ENCODE results near the gene OR2AG2. TPM values are rescaled to one million over a fixed set of nuclear protein-coding genes. Genes with fewer than 3 reads are reported as not detected.
A peak's percentile ranks its signal among the peaks of the same experiment; 100 is the strongest.

The OR2AG2 gene, protein sequence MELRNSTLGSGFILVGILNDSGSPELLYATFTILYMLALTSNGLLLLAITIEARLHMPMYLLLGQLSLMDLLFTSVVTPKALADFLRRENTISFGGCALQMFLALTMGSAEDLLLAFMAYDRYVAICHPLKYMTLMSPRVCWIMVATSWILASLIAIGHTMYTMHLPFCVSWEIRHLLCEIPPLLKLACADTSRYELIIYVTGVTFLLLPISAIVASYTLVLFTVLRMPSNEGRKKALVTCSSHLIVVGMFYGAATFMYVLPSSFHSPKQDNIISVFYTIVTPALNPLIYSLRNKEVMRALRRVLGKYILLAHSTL
- 10 to 100 TPM in 1 of 4 donors, under 1 TPM in 3; 0.14 to 17.2 (median 0.79) TPM for total RNA-seq

DNA sequence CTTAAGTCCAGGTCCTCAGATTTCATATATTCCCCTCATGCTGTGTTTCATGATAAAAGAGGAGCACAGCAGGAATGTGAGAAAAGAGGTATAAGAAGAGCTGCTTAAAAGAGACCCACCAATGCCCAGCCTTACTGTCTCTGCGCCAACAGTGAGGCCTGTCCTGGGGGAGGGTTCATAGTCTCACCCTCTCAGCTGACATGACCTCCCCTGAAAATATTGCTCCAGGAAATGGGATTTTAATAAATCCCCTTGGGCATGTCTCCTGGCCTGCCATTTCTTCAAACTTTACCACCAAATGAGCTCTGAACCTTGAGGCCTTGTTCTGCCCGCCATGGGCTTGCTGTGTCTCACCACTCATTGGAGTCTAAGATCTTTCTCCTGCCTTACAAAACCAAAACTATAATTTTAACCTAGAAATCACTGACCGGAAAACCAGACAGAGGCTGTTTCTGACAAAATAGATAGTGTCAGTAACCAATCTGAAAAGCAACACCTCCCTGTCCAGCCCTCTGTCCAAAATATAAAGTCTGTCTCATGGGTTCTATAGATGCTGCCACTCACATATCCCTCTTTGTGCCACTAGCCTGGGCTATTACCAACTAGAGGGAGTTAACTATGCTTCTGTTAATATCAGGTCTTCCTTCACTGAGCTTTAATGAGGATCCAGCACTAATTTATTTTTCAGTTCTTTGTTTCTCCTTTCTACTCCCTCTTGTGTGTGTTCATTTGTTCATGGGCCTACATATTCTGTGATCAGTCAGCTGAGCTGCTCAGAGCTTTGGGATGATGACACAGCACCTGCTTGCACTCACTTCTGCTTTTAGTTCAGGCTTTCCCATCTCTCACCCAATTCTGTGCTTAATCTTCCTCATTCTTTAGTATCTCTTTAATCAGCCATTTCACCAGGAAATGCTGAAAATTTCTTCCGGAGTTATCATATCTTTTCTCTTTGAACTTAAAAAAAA is at the start of gene OR2AG2:
Gene OR2AG2, minus strand, starts transcription at position 51 of the 968 bp plus-strand sequence. CDS start 3,019 bp downstream, outside the sequence.
- no peaks in the 10 kb centered on the region for H3K36me3 ChIP-seq
- no peak within 1 kb of the TSS for H3K4me3 ChIP-seq
- no peak for DNase-seq
- WGBS, 2 donors (ENCODE audit: low coverage in 1 of 2) = 61 to 88% methylated on average over 3 to 4 of the region's 4 CpGs
- peak within 1 kb of the TSS in 1 of 4 donors; percentile 3 for H3K27ac ChIP-seq
- in situ Hi-C loops (cut with MboI; ENCODE audit: low pct_ligation_motif_present in 1 of 4, low pct_unique_long_range_greater_than_20kb in 1 of 4, low sequenced_read_pairs in 3 of 4) = no loop called here
- intact Hi-C loops (cut with DNase I; ENCODE audit: low total_unique reads) = no loop called here
- H3K27me3 ChIP-seq = no peaks in the 10 kb centered on the region
- H3K4me1 ChIP-seq = no peaks in the 10 kb centered on the region
- TF ChIP-seq, protein P1, sequence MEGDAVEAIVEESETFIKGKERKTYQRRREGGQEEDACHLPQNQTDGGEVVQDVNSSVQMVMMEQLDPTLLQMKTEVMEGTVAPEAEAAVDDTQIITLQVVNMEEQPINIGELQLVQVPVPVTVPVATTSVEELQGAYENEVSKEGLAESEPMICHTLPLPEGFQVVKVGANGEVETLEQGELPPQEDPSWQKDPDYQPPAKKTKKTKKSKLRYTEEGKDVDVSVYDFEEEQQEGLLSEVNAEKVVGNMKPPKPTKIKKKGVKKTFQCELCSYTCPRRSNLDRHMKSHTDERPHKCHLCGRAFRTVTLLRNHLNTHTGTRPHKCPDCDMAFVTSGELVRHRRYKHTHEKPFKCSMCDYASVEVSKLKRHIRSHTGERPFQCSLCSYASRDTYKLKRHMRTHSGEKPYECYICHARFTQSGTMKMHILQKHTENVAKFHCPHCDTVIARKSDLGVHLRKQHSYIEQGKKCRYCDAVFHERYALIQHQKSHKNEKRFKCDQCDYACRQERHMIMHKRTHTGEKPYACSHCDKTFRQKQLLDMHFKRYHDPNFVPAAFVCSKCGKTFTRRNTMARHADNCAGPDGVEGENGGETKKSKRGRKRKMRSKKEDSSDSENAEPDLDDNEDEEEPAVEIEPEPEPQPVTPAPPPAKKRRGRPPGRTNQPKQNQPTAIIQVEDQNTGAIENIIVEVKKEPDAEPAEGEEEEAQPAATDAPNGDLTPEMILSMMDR (IDR thresholded peaks at IDR 0.05) = no peak
- TF ChIP-seq EP300 (IDR thresholded peaks at IDR 0.05; ENCODE audit: low read depth) = no peak
- TF ChIP-seq POLR2A (IDR thresholded peaks at IDR 0.05) = no peak
- no peak for TF ChIP-seq POLR2AphosphoS5 (IDR thresholded peaks at IDR 0.05)
- no peaks in the 10 kb centered on the region for H3K9me3 ChIP-seq

DNA sequence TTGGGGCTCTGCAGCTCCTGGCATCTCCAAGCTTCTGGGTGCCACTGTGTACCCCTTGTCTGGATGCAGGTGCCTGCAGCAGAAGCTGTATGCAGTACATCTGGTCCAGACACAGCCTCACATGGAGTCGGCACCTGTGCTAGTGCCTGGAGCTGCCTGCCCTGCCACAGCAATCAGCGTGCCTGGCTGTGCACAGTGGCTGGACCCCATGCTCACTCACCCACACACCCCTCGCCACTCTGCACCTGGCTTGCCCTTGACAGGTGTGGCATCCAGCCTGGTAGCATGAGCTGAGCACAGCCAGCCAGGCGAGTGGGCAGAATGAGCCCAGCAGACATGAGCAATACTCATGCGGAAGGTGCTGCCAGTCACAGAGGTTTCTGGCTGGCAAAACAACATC is 47.2 kb upstream of the OR2AG2 start:
- intact Hi-C loops (cut with DNase I; ENCODE audit: low total_unique reads) = no loop called here
- Histone ChIP-seq H3K9me3 (no peaks in the 10 kb centered on the region), H3K27me3 (no peaks in the 10 kb centered on the region), H3K36me3 (no peaks in the 10 kb centered on the region), H3K27ac (no peak overlapping the region), H3K4me3 (no peak overlapping the region), H3K4me1 (no peaks in the 10 kb centered on the region)
- in situ Hi-C loops (cut with MboI; ENCODE audit: low pct_ligation_motif_present in 1 of 4, low pct_unique_long_range_greater_than_20kb in 1 of 4, low sequenced_read_pairs in 3 of 4) = no loop called here
- 92% methylated on average over 5 of the region's 5 CpGs; no CpG with 5 or more reads in 1 of the 2 donors for WGBS, 2 donors (ENCODE audit: low coverage in 1 of 2)
- no peak for TF ChIP-seq POLR2A (IDR thresholded peaks at IDR 0.05)
- TF ChIP-seq, protein P1 (IDR thresholded peaks at IDR 0.05) = no peak
- no peak for TF ChIP-seq POLR2AphosphoS5 (IDR thresholded peaks at IDR 0.05)
- TF ChIP-seq EP300 (IDR thresholded peaks at IDR 0.05; ENCODE audit: low read depth) = no peak
- no peak for DNase-seq

DNA sequence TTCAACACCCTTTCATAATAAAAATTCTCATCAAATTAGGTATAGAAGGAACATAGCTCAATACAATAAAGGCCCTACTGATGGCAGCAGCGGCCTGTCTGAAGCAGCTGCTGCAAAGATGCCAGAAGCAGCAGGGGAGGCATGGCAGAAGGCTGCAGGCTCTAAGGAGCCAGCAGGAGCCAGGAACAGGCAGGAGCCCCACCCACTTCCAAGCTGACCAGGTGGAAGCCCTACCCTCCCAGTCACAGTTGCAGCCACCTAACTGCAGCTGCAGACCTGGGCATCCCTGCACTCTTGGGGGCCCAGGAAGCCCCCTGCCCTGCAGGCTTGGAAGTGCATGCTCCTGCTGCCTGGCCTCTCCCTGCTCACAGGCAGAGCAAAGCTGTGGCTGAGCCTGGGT is 45.9 kb upstream of the OR2AG2 start:
- no peaks in the 10 kb centered on the region for H3K4me1 ChIP-seq
- WGBS, 2 donors (ENCODE audit: low coverage in 1 of 2) = 60 to 83% methylated on average over 1 of the region's 1 CpG
- H3K4me3 ChIP-seq = no peak overlapping the region
- H3K36me3 ChIP-seq = no peaks in the 10 kb centered on the region
- H3K27ac ChIP-seq = no peak overlapping the region
- TF ChIP-seq POLR2AphosphoS5 (IDR thresholded peaks at IDR 0.05) (no peak), POLR2A (IDR thresholded peaks at IDR 0.05) (no peak), EP300 (IDR thresholded peaks at IDR 0.05; ENCODE audit: low read depth) (no peak)
- TF ChIP-seq, protein P1 (IDR thresholded peaks at IDR 0.05) = no peak
- in situ Hi-C loops (cut with MboI; ENCODE audit: low pct_ligation_motif_present in 1 of 4, low pct_unique_long_range_greater_than_20kb in 1 of 4, low sequenced_read_pairs in 3 of 4) (no loop called here), intact Hi-C loops (cut with DNase I; ENCODE audit: low total_unique reads) (no loop called here)
- no peaks in the 10 kb centered on the region for H3K27me3 ChIP-seq
- no peaks in the 10 kb centered on the region for H3K9me3 ChIP-seq
- no peak for DNase-seq

DNA sequence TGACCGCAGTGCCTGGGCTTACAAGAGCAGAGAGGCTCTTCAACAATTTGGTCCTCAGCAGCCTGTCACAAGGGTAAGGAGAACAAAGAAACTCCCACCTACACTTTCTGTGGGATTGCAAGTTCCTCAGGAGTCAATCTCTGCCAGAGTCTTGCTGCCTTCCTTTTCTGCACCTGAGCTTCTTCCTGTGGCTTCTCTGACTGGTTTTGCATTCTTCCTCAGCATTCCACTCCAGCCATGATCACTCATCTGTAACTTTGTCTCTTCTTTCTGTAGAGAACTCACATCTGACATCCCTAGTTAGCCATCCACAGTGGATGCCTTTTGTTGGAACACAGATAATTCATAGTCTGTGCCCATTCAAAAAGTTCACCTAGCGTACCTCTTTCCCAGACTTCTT is 41.9 kb upstream of the OR2AG2 start:
- in situ Hi-C loops (cut with MboI; ENCODE audit: low pct_ligation_motif_present in 1 of 4, low pct_unique_long_range_greater_than_20kb in 1 of 4, low sequenced_read_pairs in 3 of 4) (no loop called here), intact Hi-C loops (cut with DNase I; ENCODE audit: low total_unique reads) (no loop called here)
- H3K36me3 ChIP-seq = no peaks in the 10 kb centered on the region
- no peak for DNase-seq
- H3K9me3 ChIP-seq = no peaks in the 10 kb centered on the region
- H3K4me3 ChIP-seq = no peak overlapping the region
- no peaks in the 10 kb centered on the region for H3K4me1 ChIP-seq
- no peak overlapping the region for H3K27ac ChIP-seq
- H3K27me3 ChIP-seq = no peaks in the 10 kb centered on the region
- 87% methylated on average over 2 of the region's 2 CpGs; no CpG with 5 or more reads in 1 of the 2 donors for WGBS, 2 donors (ENCODE audit: low coverage in 1 of 2)
- TF ChIP-seq EP300 (IDR thresholded peaks at IDR 0.05; ENCODE audit: low read depth) (no peak), POLR2AphosphoS5 (IDR thresholded peaks at IDR 0.05) (no peak), POLR2A (IDR thresholded peaks at IDR 0.05) (no peak)
- TF ChIP-seq, protein P1 (IDR thresholded peaks at IDR 0.05) = no peak

All from transverse colon (tissue), 4 donors.